ENCODE data around the gene COX19.

COX19 gene

GRCh38 chr7:979151-979550 lies 3.8 kb upstream of the COX19 start:
- H3K4me3 ChIP-seq (ENCODE audit: low read length) = no peak overlapping the region
- TF ChIP-seq CTCF (IDR thresholded peaks at IDR 0.05; ENCODE audit: insufficient read depth, low read depth, low read length, missing control alignments) = no peak
- no peak for DNase-seq (ENCODE audit: low read depth)

- H3K4me3 ChIP-seq (ENCODE audit: low read length) = no peak overlapping the region
- TF ChIP-seq CTCF (IDR thresholded peaks at IDR 0.05; ENCODE audit: insufficient read depth, low read depth, low read length, missing control alignments) = no peak
- DNase-seq (ENCODE audit: low read depth) = no peak
These were observed 3.2 kb upstream of the COX19 start for GRCh38 chr7:978416-979091.

GRCh38 chr7:978049-978346 lies 2.6 kb upstream of the COX19 start:
- H3K4me3 ChIP-seq (ENCODE audit: low read length) = no peak overlapping the region
- TF ChIP-seq CTCF (IDR thresholded peaks at IDR 0.05; ENCODE audit: insufficient read depth, low read depth, low read length, missing control alignments) = no peak
- no peak for DNase-seq (ENCODE audit: low read depth)

GRCh38 chr7:977326-978048 lies 2.1 kb upstream of the COX19 start:
- peak; percentile 21 for DNase-seq (ENCODE audit: low read depth)
- no peak overlapping the region for H3K4me3 ChIP-seq (ENCODE audit: low read length)
- TF ChIP-seq CTCF (IDR thresholded peaks at IDR 0.05; ENCODE audit: insufficient read depth, low read depth, low read length, missing control alignments) = no peak

GRCh38 chr7:976901-977325 lies 1.6 kb upstream of the COX19 start:
- no peak for TF ChIP-seq CTCF (IDR thresholded peaks at IDR 0.05; ENCODE audit: insufficient read depth, low read depth, low read length, missing control alignments)
- H3K4me3 ChIP-seq (ENCODE audit: low read length) = no peak overlapping the region
- DNase-seq (ENCODE audit: low read depth) = no peak

GRCh38 chr7:975702-976473 lies 539 bp upstream of the COX19 start:
- H3K4me3 ChIP-seq (ENCODE audit: low read length) = peak overlapping the region; percentile 87
- TF ChIP-seq CTCF (IDR thresholded peaks at IDR 0.05; ENCODE audit: insufficient read depth, low read depth, low read length, missing control alignments) = no peak
- DNase-seq (ENCODE audit: low read depth) = no peak

Data from epithelial cell of esophagus (primary cell).